ELF-1 (cell line): Measurements from ENCODE around the gene PLIN5.
"Not testable (repeated sequence)": the region's sequence is repeated elsewhere in the genome, so short reads cannot be mapped to it uniquely, and the experiment has no call there.

Source experiments
- DNase-seq: peaks from one replicate; pipeline ENCODE4 v3.0.0-alpha.2; 2016; ENCODE audit warnings: low read depth, low spot score

The PLIN5 gene

GRCh38 chr19:4567584-4568071 lies 32.6 kb upstream of the PLIN5 start:
- peak; percentile 94 for DNase-seq

GRCh38 chr19:4566402-4567051 lies 31.5 kb upstream of the PLIN5 start:
- no peak for DNase-seq

- not testable (repeated sequence) for DNase-seq
These were observed 28.5 kb upstream of the PLIN5 start for GRCh38 chr19:4563562-4563961.

- DNase-seq = not testable (repeated sequence)
These were observed 27.1 kb upstream of the PLIN5 start for GRCh38 chr19:4562085-4562484.

GRCh38 chr19:4559569-4559968 lies 24.5 kb upstream of the PLIN5 start, which contains the start of gene SEMA6B:
TSS of gene SEMA6B (minus strand) at chr19:4559684. CDS start at chr19:4558457, 1,227 bp downstream.
- DNase-seq = no peak

GRCh38 chr19:4557971-4558941 lies 23.2 kb upstream of the PLIN5 start:
- DNase-seq = peak; percentile 86

- DNase-seq = peak; percentile 76
These were observed 22.3 kb upstream of the PLIN5 start for GRCh38 chr19:4557144-4557970.

- peak; percentile 75 for DNase-seq
These were observed 21.6 kb upstream of the PLIN5 start for GRCh38 chr19:4556597-4557127.

- peak; percentile 90 for DNase-seq
These were observed 20.9 kb upstream of the PLIN5 start for GRCh38 chr19:4555657-4556561.

- DNase-seq = no peak
These were observed 19.7 kb upstream of the PLIN5 start for GRCh38 chr19:4554717-4555116.

GRCh38 chr19:4553775-4554174 lies 18.8 kb upstream of the PLIN5 start:
- no peak for DNase-seq

GRCh38 chr19:4553092-4553695 lies 18.2 kb upstream of the PLIN5 start:
- no peak for DNase-seq

- no peak for DNase-seq
These were observed 17.4 kb upstream of the PLIN5 start for GRCh38 chr19:4552525-4552819.

- DNase-seq = no peak
These were observed 15.5 kb upstream of the PLIN5 start for GRCh38 chr19:4550479-4551050.

- DNase-seq = no peak
These were observed 15.0 kb upstream of the PLIN5 start for GRCh38 chr19:4550018-4550417.

GRCh38 chr19:4548238-4548584 lies 13.2 kb upstream of the PLIN5 start:
- DNase-seq = no peak

- no peak for DNase-seq
These were observed 12.5 kb upstream of the PLIN5 start for GRCh38 chr19:4547303-4548237.

- no peak for DNase-seq
These were observed 9.0 kb upstream of the PLIN5 start for GRCh38 chr19:4543842-4544647.
